ENCODE measurements around the gene SEMA3C. TPM values are rescaled to one million over a fixed set of nuclear protein-coding genes. Genes with fewer than 3 reads are reported as not detected.

The SEMA3C gene
- total RNA-seq, 1 donor from 2014 or later = 91.3 TPM

DNA sequence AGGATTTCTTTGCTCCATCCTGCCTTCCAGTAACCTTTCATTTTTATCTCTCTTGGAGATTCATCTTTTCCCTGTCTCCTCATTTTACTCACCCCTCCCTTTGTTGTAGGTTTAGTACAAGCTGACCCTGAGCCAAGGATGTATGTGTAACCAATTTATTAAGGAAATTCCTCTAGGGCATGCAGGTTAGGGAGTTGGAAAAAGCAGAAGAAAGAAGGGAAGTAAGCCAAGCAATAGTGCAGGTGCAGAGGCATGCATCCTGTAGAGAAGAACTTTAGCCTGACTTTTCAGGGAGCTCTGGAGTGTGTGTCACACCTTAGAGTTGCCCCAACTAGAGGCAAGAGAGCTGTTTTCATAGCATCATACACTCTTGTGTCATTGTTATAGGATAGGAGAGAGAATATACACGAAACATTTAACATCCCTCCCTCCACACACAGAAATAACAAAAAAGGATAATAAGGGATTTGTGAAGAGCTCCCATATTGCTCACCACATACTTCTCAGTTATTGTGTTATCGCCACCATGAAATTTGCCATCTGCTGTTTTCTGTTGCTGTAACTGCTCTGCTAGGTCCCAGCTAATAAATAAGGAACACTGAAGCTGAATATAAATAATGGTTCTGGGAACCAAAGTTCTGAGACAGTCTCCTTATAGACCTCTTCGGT is 21.8 kb upstream of the SEMA3C start:
- Mint-ChIP-seq H3K9me3 (ENCODE audit: unreplicated experiment) (peaks cover 5% of the 10 kb centered on the region), H3K4me1 (ENCODE audit: low read depth, unreplicated experiment) (peaks cover 30% of the 10 kb centered on the region), H3K4me3 (ENCODE audit: unreplicated experiment) (no peak overlapping the region), H3K36me3 (ENCODE audit: unreplicated experiment) (no peaks in the 10 kb centered on the region), H3K27me3 (ENCODE audit: unreplicated experiment) (peaks cover 5% of the 10 kb centered on the region), H3K27ac (ENCODE audit: unreplicated experiment) (peak overlapping the region; percentile 46)
- TF ChIP-seq, protein P1, sequence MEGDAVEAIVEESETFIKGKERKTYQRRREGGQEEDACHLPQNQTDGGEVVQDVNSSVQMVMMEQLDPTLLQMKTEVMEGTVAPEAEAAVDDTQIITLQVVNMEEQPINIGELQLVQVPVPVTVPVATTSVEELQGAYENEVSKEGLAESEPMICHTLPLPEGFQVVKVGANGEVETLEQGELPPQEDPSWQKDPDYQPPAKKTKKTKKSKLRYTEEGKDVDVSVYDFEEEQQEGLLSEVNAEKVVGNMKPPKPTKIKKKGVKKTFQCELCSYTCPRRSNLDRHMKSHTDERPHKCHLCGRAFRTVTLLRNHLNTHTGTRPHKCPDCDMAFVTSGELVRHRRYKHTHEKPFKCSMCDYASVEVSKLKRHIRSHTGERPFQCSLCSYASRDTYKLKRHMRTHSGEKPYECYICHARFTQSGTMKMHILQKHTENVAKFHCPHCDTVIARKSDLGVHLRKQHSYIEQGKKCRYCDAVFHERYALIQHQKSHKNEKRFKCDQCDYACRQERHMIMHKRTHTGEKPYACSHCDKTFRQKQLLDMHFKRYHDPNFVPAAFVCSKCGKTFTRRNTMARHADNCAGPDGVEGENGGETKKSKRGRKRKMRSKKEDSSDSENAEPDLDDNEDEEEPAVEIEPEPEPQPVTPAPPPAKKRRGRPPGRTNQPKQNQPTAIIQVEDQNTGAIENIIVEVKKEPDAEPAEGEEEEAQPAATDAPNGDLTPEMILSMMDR (IDR thresholded peaks at IDR 0.05; ENCODE audit: partially characterized antibody, unreplicated experiment) = no peak
- no peak for DNase-seq

DNA sequence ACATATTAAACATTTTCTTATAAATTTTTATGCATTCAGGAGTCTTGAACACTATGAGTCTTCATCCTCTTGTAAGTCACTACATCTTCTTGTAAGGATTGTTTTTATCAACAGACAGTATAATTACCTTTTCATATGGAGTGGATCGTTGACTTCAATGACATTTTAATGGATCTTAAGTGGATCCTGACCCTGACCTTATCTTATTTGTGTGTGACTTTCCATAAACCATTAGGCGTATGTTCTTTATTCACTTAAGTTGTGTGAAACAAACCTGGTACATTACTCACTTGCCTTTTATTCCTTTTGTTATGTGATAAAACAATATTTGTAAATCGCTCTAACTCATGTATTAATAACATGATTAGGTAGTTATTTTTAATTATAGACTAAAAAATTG is 18.5 kb upstream of the SEMA3C start:
- no peaks in the 10 kb centered on the region for H3K36me3 Mint-ChIP-seq (ENCODE audit: unreplicated experiment)
- peak overlapping the region; percentile 20 for H3K27ac Mint-ChIP-seq (ENCODE audit: unreplicated experiment)
- TF ChIP-seq, protein P1 (IDR thresholded peaks at IDR 0.05; ENCODE audit: partially characterized antibody, unreplicated experiment) = no peak
- no peak for DNase-seq
- no peak overlapping the region for H3K4me3 Mint-ChIP-seq (ENCODE audit: unreplicated experiment)
- peaks cover 5% of the 10 kb centered on the region for H3K27me3 Mint-ChIP-seq (ENCODE audit: unreplicated experiment)
- H3K9me3 Mint-ChIP-seq (ENCODE audit: unreplicated experiment) = peaks cover 7% of the 10 kb centered on the region
- H3K4me1 Mint-ChIP-seq (ENCODE audit: low read depth, unreplicated experiment) = peaks cover 36% of the 10 kb centered on the region

DNA sequence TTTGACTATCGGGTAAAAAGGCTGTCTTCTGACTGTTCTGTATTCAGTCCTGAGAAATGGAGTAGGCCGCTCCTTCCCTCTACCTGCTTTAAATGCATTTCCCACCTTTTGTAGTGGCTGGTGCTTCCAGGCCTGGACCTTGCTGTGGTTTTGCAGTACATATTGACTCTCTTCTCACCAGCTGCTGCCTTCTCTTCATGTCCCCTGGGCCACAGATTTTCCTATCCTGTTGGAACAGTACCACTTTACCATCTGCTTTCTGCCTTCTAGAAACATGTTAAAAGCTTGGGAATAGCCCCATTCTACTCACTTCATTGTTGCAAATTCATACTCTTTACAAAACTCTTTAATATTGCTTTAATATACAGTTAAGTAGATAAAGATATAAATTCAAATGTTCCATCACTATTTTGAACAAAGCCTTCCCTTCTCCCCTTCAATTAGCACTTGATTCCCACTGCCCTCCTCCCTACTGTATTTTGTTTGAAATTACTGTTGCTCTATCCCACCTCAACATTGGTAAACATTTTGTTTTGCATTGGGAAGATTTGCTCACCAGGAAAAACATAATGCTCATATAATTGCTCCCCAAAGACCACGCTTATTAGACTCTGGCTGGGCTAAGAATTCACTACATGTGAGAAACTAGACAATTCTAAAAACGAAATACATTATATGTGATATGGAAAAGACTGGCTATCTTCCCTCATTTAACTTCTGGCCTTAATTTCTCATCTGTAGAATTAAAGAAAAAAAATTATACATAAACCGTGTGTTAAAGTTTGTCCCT is 17.3 kb upstream of the SEMA3C start:
- H3K27me3 Mint-ChIP-seq (ENCODE audit: unreplicated experiment) = peaks cover 8% of the 10 kb centered on the region
- peak; percentile 40 for DNase-seq
- peak overlapping the region; percentile 63 for H3K4me3 Mint-ChIP-seq (ENCODE audit: unreplicated experiment)
- peak overlapping the region; percentile 97 for H3K27ac Mint-ChIP-seq (ENCODE audit: unreplicated experiment)
- TF ChIP-seq, protein P1 (IDR thresholded peaks at IDR 0.05; ENCODE audit: partially characterized antibody, unreplicated experiment) = no peak
- no peaks in the 10 kb centered on the region for H3K36me3 Mint-ChIP-seq (ENCODE audit: unreplicated experiment)
- peaks cover 28% of the 10 kb centered on the region for H3K4me1 Mint-ChIP-seq (ENCODE audit: low read depth, unreplicated experiment)
- H3K9me3 Mint-ChIP-seq (ENCODE audit: unreplicated experiment) = peaks cover 9% of the 10 kb centered on the region

DNA sequence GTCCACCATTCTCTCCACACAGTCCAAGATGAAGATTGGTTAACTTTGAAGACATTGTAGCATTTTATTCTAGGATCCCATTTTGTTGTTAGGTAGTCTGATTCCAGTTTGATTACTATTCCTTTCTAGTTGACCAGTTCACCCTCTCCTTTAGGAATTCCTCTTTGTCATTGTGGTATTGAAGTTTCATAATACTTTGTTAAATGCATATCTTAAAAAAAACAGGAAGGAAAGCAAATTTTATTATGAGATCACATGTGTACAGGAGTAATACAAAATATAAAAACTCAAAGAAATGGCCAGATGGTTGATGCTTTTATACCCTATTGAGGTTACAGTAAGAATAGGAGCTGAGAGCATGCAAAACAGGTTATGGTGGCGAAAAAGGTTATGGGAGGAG is 15.5 kb upstream of the SEMA3C start:
- DNase-seq = no peak
- TF ChIP-seq, protein P1 (IDR thresholded peaks at IDR 0.05; ENCODE audit: partially characterized antibody, unreplicated experiment) = no peak
- peaks cover 22% of the 10 kb centered on the region for H3K4me1 Mint-ChIP-seq (ENCODE audit: low read depth, unreplicated experiment)

DNA sequence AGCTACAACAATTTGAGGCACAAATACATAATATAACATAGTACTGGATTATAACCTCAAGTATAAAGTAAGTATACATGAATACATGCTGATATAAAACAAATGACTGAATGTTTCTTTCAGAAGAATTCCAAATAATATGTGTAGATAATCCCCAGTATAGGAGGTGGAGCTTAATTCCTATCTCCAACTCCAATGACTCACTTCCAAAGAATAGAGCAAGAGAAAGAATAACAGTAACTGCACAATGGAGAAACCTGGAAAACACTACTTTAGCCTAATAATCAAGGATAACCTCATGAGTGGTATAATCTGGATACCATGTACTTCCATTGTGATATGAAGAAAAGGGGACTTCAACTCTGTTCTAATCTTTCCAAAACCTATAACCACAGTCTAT is 13.7 kb upstream of the SEMA3C start:
- Mint-ChIP-seq H3K9me3 (ENCODE audit: unreplicated experiment) (peaks cover 12% of the 10 kb centered on the region), H3K27me3 (ENCODE audit: unreplicated experiment) (peaks cover 8% of the 10 kb centered on the region), H3K36me3 (ENCODE audit: unreplicated experiment) (no peaks in the 10 kb centered on the region), H3K4me3 (ENCODE audit: unreplicated experiment) (no peak overlapping the region), H3K4me1 (ENCODE audit: low read depth, unreplicated experiment) (peaks cover 16% of the 10 kb centered on the region), H3K27ac (ENCODE audit: unreplicated experiment) (no peak overlapping the region)
- TF ChIP-seq, protein P1 (IDR thresholded peaks at IDR 0.05; ENCODE audit: partially characterized antibody, unreplicated experiment) = no peak
- DNase-seq = no peak

More for the DNA sequence above, 15.5 kb upstream of the SEMA3C start:
- Mint-ChIP-seq H3K4me3 (ENCODE audit: unreplicated experiment) (no peak overlapping the region), H3K27ac (ENCODE audit: unreplicated experiment) (peak overlapping the region; percentile 53), H3K27me3 (ENCODE audit: unreplicated experiment) (peaks cover 8% of the 10 kb centered on the region), H3K36me3 (ENCODE audit: unreplicated experiment) (no peaks in the 10 kb centered on the region), H3K9me3 (ENCODE audit: unreplicated experiment) (peaks cover 12% of the 10 kb centered on the region)

All from glutamatergic neuron (in vitro differentiated cells).